ENCODE results near the gene FUT8. TPM values are rescaled to one million over a fixed set of nuclear protein-coding genes. Genes with fewer than 3 reads are reported as not detected.

The FUT8 gene
- 10 to 100 TPM; 26.4 to 68.1 (median 30.7) TPM for total RNA-seq

- Histone ChIP-seq H3K27ac (peak within 1 kb of the TSS; percentile 52 to 75), H3K4me1 (replicated peaks in 1 of 2) (peaks cover 0 to 7% of the 10 kb centered on the region in 2 donors), H3K4me3 (peak within 1 kb of the TSS; percentile 53 to 93 (median 73))
- 0 to 1% (median 0%) methylated on average over 1 to 12 of the region's 85 CpGs; no CpG with 5 or more reads in 6 of the 10 experiments for WGBS, 10 experiments
- in situ Hi-C loops (cut with MboI; ENCODE audit: low pct_unique_long_range_greater_than_20kb in 2 of 9, low sequenced_read_pairs in 9 of 9, unreplicated experiment in 9 of 9): loop anchor here in 6 of 9 experiments (25.0 kb wide), 4 partner anchors 225 to 550 kb away; no protein-coding TSS in a partner anchor
- ATAC-seq (replicated peaks in 6 of 8): peak; percentile 76 to 89 (median 86)
These were observed at the start of gene FUT8 for GRCh38 chr14:65412032-65412846. TSS of gene FUT8 (plus strand) at chr14:65412730. CDS start at chr14:65561564, 148,834 bp downstream.

- in situ Hi-C loops (cut with MboI; ENCODE audit: low pct_unique_long_range_greater_than_20kb in 2 of 9, low sequenced_read_pairs in 9 of 9, unreplicated experiment in 9 of 9): no loop called here
- Histone ChIP-seq H3K27ac (no peak overlapping the region), H3K4me1 (replicated peaks in 1 of 2) (peaks cover 0 to 13% of the 10 kb centered on the region in 2 donors), H3K4me3 (no peak overlapping the region)
- WGBS, 10 experiments: 17 to 100% (median 80%) methylated on average over 1 to 3 of the region's 3 CpGs; no CpG with 5 or more reads in 1 of the 10 experiments
- no peak for ATAC-seq (replicated peaks in 6 of 8)
These were observed 45.5 kb upstream of the FUT8 start for GRCh38 chr14:65366802-65367565.

GRCh38 chr14:65369560-65369959, 43.0 kb upstream of the FUT8 start:
- in situ Hi-C loops (cut with MboI; ENCODE audit: low pct_unique_long_range_greater_than_20kb in 2 of 9, low sequenced_read_pairs in 9 of 9, unreplicated experiment in 9 of 9): no loop called here

GRCh38 chr14:65370801-65371248, 41.7 kb upstream of the FUT8 start:
- in situ Hi-C loops (cut with MboI; ENCODE audit: low pct_unique_long_range_greater_than_20kb in 2 of 9, low sequenced_read_pairs in 9 of 9, unreplicated experiment in 9 of 9): no loop called here
- H3K4me3 ChIP-seq: no peak overlapping the region
- H3K4me1 ChIP-seq (replicated peaks in 1 of 2): peaks cover 0 to 12% of the 10 kb centered on the region in 2 donors
- ATAC-seq (replicated peaks in 6 of 8): peak in 4 of 8 experiments; percentile 25 to 61 (median 58)
- H3K27ac ChIP-seq: no peak overlapping the region
- WGBS, 10 experiments: 0 to 80% (median 27%) methylated on average over 1 to 7 of the region's 7 CpGs; no CpG with 5 or more reads in 1 of the 10 experiments

More at GRCh38 chr14:65369560-65369959, 43.0 kb upstream of the FUT8 start:
- Histone ChIP-seq H3K4me1 (replicated peaks in 1 of 2) (peaks cover 0 to 14% of the 10 kb centered on the region in 2 donors), H3K4me3 (no peak overlapping the region), H3K27ac (no peak overlapping the region)
- WGBS, 10 experiments: 50 to 100% (median 100%) methylated on average over 1 of the region's 1 CpG; no CpG with 5 or more reads in 1 of the 10 experiments
- ATAC-seq (replicated peaks in 6 of 8): no peak

- in situ Hi-C loops (cut with MboI; ENCODE audit: low pct_unique_long_range_greater_than_20kb in 2 of 9, low sequenced_read_pairs in 9 of 9, unreplicated experiment in 9 of 9): no loop called here
- no peak for ATAC-seq (replicated peaks in 6 of 8)
- 67 to 100% (median 84%) methylated on average over 2 of the region's 2 CpGs; no CpG with 5 or more reads in 4 of the 10 experiments for WGBS, 10 experiments
- Histone ChIP-seq H3K27ac (no peak overlapping the region), H3K4me3 (no peak overlapping the region), H3K4me1 (replicated peaks in 1 of 2) (peaks cover 0 to 12% of the 10 kb centered on the region in 2 donors)
These were observed 40.7 kb upstream of the FUT8 start for GRCh38 chr14:65371784-65372183.

GRCh38 chr14:65373016-65373670, 39.4 kb upstream of the FUT8 start:
- ATAC-seq (replicated peaks in 6 of 8): peak in 1 of 8 experiments; percentile 53
- H3K4me1 ChIP-seq (replicated peaks in 1 of 2): peaks cover 0 to 17% of the 10 kb centered on the region in 2 donors
- 56 to 100% (median 73%) methylated on average over 1 to 14 of the region's 15 CpGs; no CpG with 5 or more reads in 3 of the 10 experiments for WGBS, 10 experiments
- no peak overlapping the region for H3K4me3 ChIP-seq
- in situ Hi-C loops (cut with MboI; ENCODE audit: low pct_unique_long_range_greater_than_20kb in 2 of 9, low sequenced_read_pairs in 9 of 9, unreplicated experiment in 9 of 9): no loop called here
- H3K27ac ChIP-seq: no peak overlapping the region

GRCh38 chr14:65373671-65374039, 38.9 kb upstream of the FUT8 start:
- peak in 1 of 8 experiments; percentile 79 for ATAC-seq (replicated peaks in 6 of 8)
- H3K27ac ChIP-seq: no peak overlapping the region
- in situ Hi-C loops (cut with MboI; ENCODE audit: low pct_unique_long_range_greater_than_20kb in 2 of 9, low sequenced_read_pairs in 9 of 9, unreplicated experiment in 9 of 9): no loop called here
- 39 to 96% (median 84%) methylated on average over 1 to 5 of the region's 8 CpGs; no CpG with 5 or more reads in 2 of the 10 experiments for WGBS, 10 experiments
- H3K4me3 ChIP-seq: no peak overlapping the region
- peaks cover 0 to 17% of the 10 kb centered on the region in 2 donors for H3K4me1 ChIP-seq (replicated peaks in 1 of 2)

GRCh38 chr14:65377576-65377975, 35.0 kb upstream of the FUT8 start:
- Histone ChIP-seq H3K27ac (no peak overlapping the region), H3K4me1 (replicated peaks in 1 of 2) (peaks cover 0 to 5% of the 10 kb centered on the region in 2 donors), H3K4me3 (no peak overlapping the region)
- in situ Hi-C loops (cut with MboI; ENCODE audit: low pct_unique_long_range_greater_than_20kb in 2 of 9, low sequenced_read_pairs in 9 of 9, unreplicated experiment in 9 of 9): no loop called here
- peak in 5 of 8 experiments; percentile 15 to 33 (median 21) for ATAC-seq (replicated peaks in 6 of 8)
- WGBS, 10 experiments: 0 to 100% (median 63%) methylated on average over 1 to 4 of the region's 4 CpGs

GRCh38 chr14:65382586-65382985, 29.9 kb upstream of the FUT8 start:
- WGBS, 10 experiments: 52 to 100% (median 92%) methylated on average over 1 to 3 of the region's 3 CpGs; no CpG with 5 or more reads in 2 of the 10 experiments
- no peak for ATAC-seq (replicated peaks in 6 of 8)
- no peak overlapping the region for H3K27ac ChIP-seq
- peaks cover 0 to 2% of the 10 kb centered on the region in 2 donors for H3K4me1 ChIP-seq (replicated peaks in 1 of 2)
- in situ Hi-C loops (cut with MboI; ENCODE audit: low pct_unique_long_range_greater_than_20kb in 2 of 9, low sequenced_read_pairs in 9 of 9, unreplicated experiment in 9 of 9): no loop called here
- no peak overlapping the region for H3K4me3 ChIP-seq

GRCh38 chr14:65387171-65387570, 25.4 kb upstream of the FUT8 start:
- in situ Hi-C loops (cut with MboI; ENCODE audit: low pct_unique_long_range_greater_than_20kb in 2 of 9, low sequenced_read_pairs in 9 of 9, unreplicated experiment in 9 of 9): no loop called here
- WGBS, 10 experiments: 72 to 100% (median 90%) methylated on average over 1 to 6 of the region's 6 CpGs; no CpG with 5 or more reads in 1 of the 10 experiments

GRCh38 chr14:65387628-65388027, 24.9 kb upstream of the FUT8 start:
- no peak overlapping the region for H3K4me3 ChIP-seq
- ATAC-seq (replicated peaks in 6 of 8): no peak
- 10 to 100% (median 100%) methylated on average over 1 of the region's 1 CpG; no CpG with 5 or more reads in 3 of the 10 experiments for WGBS, 10 experiments
- in situ Hi-C loops (cut with MboI; ENCODE audit: low pct_unique_long_range_greater_than_20kb in 2 of 9, low sequenced_read_pairs in 9 of 9, unreplicated experiment in 9 of 9): no loop called here
- no peak overlapping the region for H3K27ac ChIP-seq
- no peaks in the 10 kb centered on the region for H3K4me1 ChIP-seq (replicated peaks in 1 of 2)

More at GRCh38 chr14:65387171-65387570, 25.4 kb upstream of the FUT8 start:
- no peak for ATAC-seq (replicated peaks in 6 of 8)
- Histone ChIP-seq H3K27ac (no peak overlapping the region), H3K4me3 (no peak overlapping the region), H3K4me1 (replicated peaks in 1 of 2) (no peaks in the 10 kb centered on the region)

GRCh38 chr14:65392296-65392695, 20.2 kb upstream of the FUT8 start:
- H3K27ac ChIP-seq: no peak overlapping the region
- in situ Hi-C loops (cut with MboI; ENCODE audit: low pct_unique_long_range_greater_than_20kb in 2 of 9, low sequenced_read_pairs in 9 of 9, unreplicated experiment in 9 of 9): no loop called here
- H3K4me3 ChIP-seq: no peak overlapping the region
- ATAC-seq (replicated peaks in 6 of 8): no peak
- 29 to 95% (median 78%) methylated on average over 1 to 4 of the region's 4 CpGs for WGBS, 10 experiments
- H3K4me1 ChIP-seq (replicated peaks in 1 of 2): no peaks in the 10 kb centered on the region
